Mononuclear cell (primary cell): ENCODE results near the gene GM2A. TPM values are rescaled to one million over a fixed set of nuclear protein-coding genes. Genes with fewer than 3 reads are reported as not detected.
"Not testable (repeated sequence)": the region's sequence is repeated elsewhere in the genome, so short reads cannot be mapped to it uniquely, and the experiment has no call there.

ENCODE experiments used
- H3K27me3 ChIP-seq: 2 replicates; pipeline ENCODE4 v1.6.0; 2011; ENCODE audit warnings: low read length, control low read depth; ENCODE audit not compliant: insufficient read depth
- H3K4me1 ChIP-seq: 2 replicates; pipeline ENCODE4 v1.5.1; 2011; ENCODE audit warnings: mild to moderate bottlenecking, low read length, control low read depth; ENCODE audit not compliant: insufficient read depth
- H3K4me3 ChIP-seq: 2 replicates; pipeline ENCODE4 v1.5.1; 2011; ENCODE audit warnings: mild to moderate bottlenecking, low read length, moderate library complexity
- H3K9me3 ChIP-seq: 2 replicates; pipeline ENCODE4 v1.5.1; 2011; ENCODE audit warnings: low read depth, mild to moderate bottlenecking, control low read depth, low read length
- total RNA-seq: library from RNA; depleted of rRNA; stranded (reverse); fragments of >200 nt; gene quantifications from one replicate; pipeline ENCODE4 v1.2.3, GENCODE V29; 2012

Gene GM2A
- total RNA-seq, 1 donor, result 38.9 TPM

DNA sequence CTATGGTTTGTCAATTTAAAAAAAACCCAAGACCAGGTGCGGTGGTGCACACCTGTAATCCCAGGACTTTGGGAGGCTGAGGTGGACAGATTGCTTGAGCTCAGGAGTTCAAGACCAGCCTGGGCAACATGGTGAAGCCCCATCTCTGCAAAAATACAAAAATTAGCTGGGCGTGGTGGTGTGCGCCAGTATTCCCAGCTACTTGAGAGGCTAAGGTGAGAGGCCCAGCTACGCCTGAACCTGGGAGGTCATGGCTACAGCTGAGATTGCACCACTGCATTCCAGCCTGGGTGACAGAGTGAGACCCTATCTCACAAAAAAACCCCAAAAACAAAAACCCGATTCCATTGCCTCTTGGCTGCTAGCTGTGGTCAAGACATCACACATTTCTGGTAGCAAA is 2.0 kb downstream of the GM2A start:
- H3K4me1 ChIP-seq, result peaks cover 78% of the 10 kb centered on the region
- not testable (repeated sequence) for H3K9me3 ChIP-seq, H3K27me3 ChIP-seq, H3K4me3 ChIP-seq

DNA sequence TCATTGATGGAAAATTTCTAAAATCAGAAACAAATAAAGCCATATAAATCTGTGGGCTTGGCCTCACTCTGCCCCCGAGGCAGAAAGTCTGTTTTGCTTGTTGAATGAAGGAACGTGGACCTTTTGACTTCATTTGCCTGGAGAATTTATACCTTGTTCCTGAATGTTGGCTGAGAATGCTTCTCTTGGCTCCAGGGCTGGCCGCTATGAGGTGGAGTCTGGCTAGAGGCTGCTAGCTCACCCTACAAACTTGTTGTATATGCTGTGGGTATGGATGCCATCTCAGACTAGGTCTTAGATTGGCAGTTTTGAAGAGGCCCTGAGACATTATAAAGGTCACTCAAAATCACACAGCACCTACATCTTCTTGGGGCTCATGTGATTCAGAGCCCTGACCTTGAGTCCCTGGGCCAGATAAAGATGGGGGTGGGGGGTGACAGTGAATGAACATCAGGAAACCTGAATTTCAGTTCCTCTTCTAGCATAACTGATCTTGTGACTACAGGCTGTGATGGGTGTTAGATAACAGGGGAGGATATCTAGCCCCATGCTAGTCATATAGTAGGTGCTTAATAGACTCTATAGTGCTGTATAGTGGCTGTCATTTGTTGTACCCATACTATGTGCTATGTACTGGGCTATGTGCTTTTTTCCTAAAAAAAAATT is 2.8 kb downstream of the GM2A start:
- Histone ChIP-seq H3K27me3 (no peaks in the 10 kb centered on the region), H3K4me3 (no peak overlapping the region), H3K9me3 (no peaks in the 10 kb centered on the region), H3K4me1 (peaks cover 78% of the 10 kb centered on the region)

DNA sequence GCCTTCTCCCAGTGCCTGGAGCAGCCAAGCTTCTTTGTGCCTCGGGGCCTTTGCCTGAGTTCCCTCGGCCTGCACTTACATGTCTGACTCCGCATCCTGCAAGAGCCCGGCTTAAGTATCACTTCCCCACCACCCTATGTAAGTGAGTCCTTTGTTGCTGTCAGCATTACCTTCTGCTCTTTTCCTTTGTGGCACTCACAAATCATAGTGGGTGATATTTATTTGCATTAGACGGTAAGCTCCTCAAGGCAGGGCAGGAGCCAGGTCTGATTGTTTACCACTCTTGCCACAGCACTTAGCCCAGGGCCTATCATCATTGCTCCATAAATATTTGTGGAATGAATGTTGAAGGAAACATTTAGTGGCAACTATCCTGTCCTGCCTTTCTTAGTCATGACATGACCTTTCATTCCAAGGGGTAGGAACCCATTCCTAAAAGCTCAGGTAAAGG is 4.8 kb downstream of the GM2A start:
- Histone ChIP-seq H3K27me3 (no peaks in the 10 kb centered on the region), H3K9me3 (no peaks in the 10 kb centered on the region), H3K4me1 (peaks cover 65% of the 10 kb centered on the region), H3K4me3 (no peak overlapping the region)

DNA sequence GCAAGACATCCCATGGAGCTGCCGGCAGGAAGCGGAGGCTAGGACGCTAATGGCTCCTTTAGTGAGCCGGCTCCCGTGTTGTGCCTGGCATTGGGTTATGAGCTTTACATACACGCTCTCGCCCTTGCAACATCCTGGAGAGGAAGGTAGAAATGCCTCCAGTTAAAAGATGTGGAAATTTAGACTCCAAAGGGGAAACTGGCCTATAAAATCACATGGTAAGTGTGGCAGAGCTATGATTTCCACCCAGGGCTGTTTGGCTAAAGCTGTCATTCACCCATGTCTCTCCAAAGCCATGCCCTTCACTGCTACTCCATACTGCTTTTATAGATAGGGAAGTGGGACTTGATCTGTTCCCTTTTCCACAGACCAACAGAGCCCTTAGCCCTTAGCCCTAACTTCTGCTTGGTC is 5.2 kb downstream of the GM2A start:
- H3K27me3 ChIP-seq, result no peaks in the 10 kb centered on the region
- H3K4me1 ChIP-seq, result peaks cover 62% of the 10 kb centered on the region
- H3K9me3 ChIP-seq, result no peaks in the 10 kb centered on the region
- no peak overlapping the region for H3K4me3 ChIP-seq

DNA sequence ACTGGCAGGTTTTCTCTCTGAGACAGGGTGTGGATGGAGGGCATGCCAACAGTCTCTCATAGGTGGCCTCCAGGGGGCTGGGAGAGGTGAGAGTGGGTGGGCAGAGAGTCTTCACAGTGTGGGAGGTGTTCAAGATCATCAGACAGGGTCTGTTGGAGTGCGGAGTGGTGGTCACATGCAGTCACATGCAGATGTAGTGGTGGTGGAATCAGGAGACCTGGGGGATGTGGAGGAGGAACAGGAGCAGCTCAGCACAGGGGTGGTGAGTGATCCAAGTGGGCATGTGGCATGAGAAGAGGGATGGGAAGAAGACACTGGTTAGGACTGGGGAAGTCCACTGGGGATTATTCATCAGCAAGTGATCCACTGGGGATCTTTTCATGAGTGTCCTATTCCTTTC is 5.8 kb downstream of the GM2A start:
- H3K9me3 ChIP-seq, result no peaks in the 10 kb centered on the region
- no peaks in the 10 kb centered on the region for H3K27me3 ChIP-seq
- peaks cover 62% of the 10 kb centered on the region for H3K4me1 ChIP-seq
- no peak overlapping the region for H3K4me3 ChIP-seq

DNA sequence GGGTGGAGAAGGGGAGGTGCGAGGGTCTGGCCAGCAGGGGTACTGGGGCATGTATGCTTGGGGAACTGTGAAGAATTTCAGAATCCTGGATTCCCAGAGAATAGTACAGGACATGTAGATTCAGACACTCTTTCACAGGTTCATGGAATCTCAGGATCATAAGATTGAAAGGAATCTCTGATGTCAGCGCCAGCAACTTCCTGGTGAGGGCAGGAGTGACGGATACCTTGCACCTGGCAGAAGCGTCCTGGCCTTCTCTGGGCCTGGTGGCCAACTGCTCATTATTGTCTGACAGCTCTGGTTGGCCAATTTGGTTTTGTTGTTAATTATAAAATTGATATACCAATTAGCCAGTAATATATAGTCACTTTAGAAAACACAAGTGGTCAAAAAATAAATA is 6.9 kb downstream of the GM2A start:
- Histone ChIP-seq H3K4me3 (no peak overlapping the region), H3K4me1 (peaks cover 62% of the 10 kb centered on the region)

DNA sequence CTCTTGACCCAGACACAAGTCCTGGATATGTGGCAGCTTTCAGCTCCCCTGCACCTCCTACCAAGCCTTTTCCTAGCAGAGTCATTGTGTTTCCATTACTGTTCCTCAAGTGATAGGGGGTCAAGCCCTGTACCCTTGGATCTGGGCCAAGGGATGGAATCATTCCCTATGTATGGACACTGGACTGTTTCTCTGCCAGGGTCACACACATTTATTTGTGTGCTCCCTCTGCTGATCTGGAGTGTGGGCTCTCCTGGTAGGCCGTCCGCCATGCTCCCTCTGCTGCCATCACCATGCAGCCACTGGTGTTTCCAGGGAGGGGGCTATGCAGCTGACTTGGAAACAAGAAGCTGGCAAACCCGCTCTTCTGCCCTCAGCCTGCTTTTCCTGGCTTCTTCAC is 9.5 kb downstream of the GM2A start:
- Histone ChIP-seq H3K4me3 (no peak overlapping the region), H3K9me3 (no peaks in the 10 kb centered on the region), H3K27me3 (no peaks in the 10 kb centered on the region), H3K4me1 (peaks cover 38% of the 10 kb centered on the region)

More for the DNA sequence above, 6.9 kb downstream of the GM2A start:
- no peaks in the 10 kb centered on the region for H3K27me3 ChIP-seq
- no peaks in the 10 kb centered on the region for H3K9me3 ChIP-seq

DNA sequence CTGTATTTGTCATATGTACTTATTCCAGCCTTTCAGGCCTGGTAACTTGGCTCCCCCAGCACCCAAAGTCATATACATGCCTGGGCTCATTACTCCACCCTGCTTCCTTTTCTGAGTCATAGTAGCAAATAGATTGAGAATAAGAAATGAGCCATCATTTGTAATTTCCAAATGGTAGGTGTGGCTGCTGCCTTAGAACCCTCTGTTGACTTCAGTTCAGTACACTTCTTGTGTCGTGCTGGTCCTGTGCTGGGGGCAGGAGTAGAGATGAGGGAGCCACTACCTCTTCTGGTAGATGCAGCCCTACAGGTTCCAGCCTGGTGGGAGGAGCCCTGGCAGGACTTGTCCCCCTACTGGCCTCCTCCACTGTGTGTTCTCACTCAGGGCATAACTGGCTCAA is 11.1 kb downstream of the GM2A start:
- H3K9me3 ChIP-seq, result no peaks in the 10 kb centered on the region
- no peak overlapping the region for H3K4me3 ChIP-seq
- H3K27me3 ChIP-seq, result no peaks in the 10 kb centered on the region
- peaks cover 22% of the 10 kb centered on the region for H3K4me1 ChIP-seq

DNA sequence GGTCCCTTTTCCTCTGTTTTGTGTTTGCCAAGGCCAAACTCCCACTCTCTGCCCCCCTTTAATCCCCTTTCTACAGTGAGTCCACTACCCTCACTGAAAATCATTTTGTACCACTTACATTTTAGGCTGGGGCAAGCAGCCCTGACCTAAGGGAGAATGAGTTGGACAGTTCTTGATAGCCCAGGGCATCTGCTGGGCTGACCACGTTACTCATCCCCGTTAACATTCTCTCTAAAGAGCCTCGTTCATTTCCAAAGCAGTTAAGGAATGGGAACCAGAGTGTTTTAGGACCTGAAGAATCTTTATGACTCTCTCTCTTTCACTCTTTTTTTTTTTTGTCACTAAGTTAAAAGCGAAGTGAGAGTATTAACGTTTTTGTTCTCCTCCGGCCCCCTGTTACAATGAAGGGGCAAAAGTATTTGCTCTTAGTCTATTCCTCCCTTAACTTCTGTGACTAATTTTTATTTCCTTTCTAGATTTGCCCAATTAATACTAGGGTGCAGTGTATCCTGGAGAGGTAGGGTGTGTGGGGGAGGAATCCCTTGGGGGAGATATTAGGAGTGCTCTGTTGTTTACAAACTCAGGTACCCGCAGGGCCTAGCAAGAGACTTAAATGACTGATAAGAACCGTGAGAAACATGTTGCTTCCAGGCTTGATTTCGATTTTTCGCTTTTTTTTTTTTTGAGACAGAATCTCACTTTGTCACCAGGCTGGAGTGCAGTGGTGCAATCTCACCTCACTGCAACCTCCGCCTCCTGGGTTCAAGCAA is 14.7 kb downstream of the GM2A start:
- Histone ChIP-seq H3K9me3 (no peaks in the 10 kb centered on the region), H3K4me3 (no peak overlapping the region), H3K27me3 (no peaks in the 10 kb centered on the region), H3K4me1 (peaks cover 22% of the 10 kb centered on the region)

DNA sequence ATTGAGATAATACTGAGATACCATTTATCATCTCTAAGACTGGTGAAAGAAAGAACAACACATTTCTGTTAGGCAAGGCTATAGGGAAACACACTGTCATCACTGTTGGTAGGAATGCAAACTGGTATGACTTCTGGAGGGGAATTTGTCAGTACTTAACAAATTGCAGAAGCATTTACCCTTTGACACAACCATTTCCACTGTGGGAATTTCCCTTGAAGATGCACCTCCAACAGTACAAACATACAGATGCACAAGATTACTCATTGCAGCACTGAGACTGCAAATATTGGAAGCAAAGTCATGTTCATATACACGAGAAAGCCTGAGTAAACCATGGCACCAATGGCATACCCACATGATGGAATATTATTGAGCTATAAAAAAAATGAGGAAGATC is 17.6 kb downstream of the GM2A start:
- H3K9me3 ChIP-seq, result no peaks in the 10 kb centered on the region
- H3K4me3 ChIP-seq, result no peak overlapping the region
- H3K27me3 ChIP-seq, result no peaks in the 10 kb centered on the region
- H3K4me1 ChIP-seq, result peaks cover 3% of the 10 kb centered on the region

DNA sequence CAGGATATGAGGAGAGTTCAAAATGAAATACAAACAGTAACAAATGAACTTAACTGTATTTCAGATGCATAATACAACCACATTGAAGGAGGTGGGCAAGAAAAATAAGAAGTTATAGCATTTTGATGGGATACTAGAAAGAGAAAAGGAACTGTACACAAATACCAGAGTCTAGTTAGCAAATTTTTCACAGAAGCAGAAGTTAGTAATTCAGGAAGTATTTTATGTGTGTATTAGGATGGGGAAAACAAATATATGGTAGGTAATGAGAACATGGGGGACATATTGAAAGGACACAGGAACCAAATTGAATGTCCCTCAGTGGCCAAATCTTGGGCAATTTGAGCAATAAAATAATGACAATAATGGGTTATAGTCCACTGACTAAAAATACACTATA is 18.4 kb downstream of the GM2A start:
- Histone ChIP-seq H3K9me3 (no peaks in the 10 kb centered on the region), H3K4me3 (no peak overlapping the region), H3K27me3 (no peaks in the 10 kb centered on the region), H3K4me1 (peaks cover 3% of the 10 kb centered on the region)

DNA sequence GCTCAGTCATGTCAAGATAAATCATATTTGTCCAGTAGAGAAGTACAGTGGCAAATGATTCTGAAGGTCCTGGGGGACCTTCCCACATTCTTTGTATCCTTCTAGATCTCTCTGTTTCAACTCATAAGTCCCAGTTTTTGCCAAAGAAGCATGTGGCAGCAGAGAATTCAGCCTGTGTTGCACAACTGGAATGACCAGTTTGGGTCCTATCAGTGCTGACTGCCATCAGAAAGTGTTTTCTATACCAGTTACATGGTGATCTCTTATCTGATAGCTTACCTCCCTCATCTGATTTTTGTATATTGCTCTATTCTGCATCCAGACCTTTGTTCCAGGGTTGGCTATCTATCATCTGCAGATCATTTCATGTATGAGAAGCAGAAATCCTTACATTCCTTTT is 21.7 kb downstream of the GM2A start:
- Histone ChIP-seq H3K27me3 (no peaks in the 10 kb centered on the region), H3K4me3 (no peak overlapping the region), H3K9me3 (no peaks in the 10 kb centered on the region), H3K4me1 (peaks cover 3% of the 10 kb centered on the region)

DNA sequence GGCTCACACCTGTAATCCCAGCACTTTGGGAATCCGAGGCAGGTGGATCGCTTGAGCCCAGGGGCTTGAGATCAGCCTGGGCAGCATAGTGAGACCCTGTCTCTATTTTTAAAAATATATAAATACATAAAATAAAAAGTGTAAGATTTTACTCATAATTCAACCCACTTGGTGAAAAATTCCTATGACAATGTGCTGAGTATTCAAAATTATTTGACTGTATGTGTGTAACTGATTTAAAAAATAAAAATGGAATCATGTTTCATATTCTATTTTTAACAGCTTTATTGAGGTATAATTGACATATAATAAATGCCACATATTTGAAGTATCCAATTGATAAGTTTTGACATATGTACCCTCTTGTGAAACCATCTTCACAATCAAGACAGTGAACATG is 22.8 kb downstream of the GM2A start:
- Histone ChIP-seq H3K4me1 (peaks cover under 1% of the 10 kb centered on the region), H3K9me3 (no peaks in the 10 kb centered on the region), H3K27me3 (no peaks in the 10 kb centered on the region), H3K4me3 (no peak overlapping the region)

DNA sequence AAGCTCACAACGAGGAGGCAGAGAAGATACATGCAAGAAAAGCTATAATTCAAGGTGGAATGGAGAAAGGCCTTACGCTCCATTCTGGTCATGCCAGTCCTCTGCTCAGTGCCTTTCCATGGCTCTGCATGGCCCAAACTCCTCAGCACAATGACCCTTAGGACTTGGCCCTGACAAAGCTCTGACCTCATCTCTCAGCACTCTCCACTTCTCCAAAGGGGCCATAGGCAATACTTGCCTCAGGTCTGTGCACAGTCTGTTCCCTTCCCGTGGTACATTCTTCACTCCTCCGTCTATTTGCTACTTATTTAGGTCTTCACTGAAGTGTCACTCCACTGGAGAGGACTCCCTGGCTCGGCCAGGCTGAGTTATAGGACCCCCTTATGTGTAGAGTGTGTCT is 25.9 kb downstream of the GM2A start:
- no peaks in the 10 kb centered on the region for H3K27me3 ChIP-seq
- H3K9me3 ChIP-seq, result no peaks in the 10 kb centered on the region
- no peak overlapping the region for H3K4me3 ChIP-seq
- H3K4me1 ChIP-seq, result no peaks in the 10 kb centered on the region

DNA sequence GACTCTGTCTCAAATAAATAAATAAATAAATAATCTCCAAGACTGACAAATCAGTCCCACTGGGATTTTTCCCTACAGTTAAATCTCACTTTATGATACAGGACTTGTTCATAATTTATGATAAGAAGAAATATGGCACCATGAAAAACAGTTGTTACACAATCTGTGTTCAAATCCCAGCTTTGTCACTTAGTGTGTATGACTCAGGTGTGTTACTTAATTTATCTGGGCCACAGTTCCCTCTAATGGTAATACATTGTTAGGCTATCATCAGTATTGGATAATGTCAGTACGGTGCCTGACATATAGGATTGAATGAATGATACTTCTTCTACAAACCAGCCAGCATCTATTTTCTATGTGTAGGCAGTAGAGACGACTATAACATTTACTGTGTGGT is 27.5 kb downstream of the GM2A start:
- H3K27me3 ChIP-seq, result no peaks in the 10 kb centered on the region
- no peak overlapping the region for H3K4me3 ChIP-seq
- no peaks in the 10 kb centered on the region for H3K4me1 ChIP-seq
- H3K9me3 ChIP-seq, result no peaks in the 10 kb centered on the region
